ENCODE data around the gene HCN1.

DNA sequence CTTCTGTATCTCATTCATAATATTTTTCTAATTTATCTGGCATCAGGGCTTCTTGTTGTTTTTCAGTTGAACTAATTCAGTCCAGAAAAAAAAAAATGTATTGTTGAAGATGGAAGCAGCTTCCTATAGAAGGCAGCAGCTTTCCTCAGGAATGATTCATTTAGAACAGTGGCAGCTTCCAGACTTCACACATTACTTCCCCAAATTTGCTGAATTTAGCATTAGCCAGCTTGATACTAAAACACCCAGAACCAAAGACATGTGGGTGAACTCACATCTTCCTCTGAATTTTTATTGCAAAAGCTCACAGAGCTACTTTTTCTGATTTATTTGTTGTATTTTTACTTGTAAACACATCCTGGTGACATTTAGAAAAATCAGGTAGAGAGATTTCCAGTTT lies 53.8 kb downstream of the HCN1 start:
- TF ChIP-seq, protein P1, sequence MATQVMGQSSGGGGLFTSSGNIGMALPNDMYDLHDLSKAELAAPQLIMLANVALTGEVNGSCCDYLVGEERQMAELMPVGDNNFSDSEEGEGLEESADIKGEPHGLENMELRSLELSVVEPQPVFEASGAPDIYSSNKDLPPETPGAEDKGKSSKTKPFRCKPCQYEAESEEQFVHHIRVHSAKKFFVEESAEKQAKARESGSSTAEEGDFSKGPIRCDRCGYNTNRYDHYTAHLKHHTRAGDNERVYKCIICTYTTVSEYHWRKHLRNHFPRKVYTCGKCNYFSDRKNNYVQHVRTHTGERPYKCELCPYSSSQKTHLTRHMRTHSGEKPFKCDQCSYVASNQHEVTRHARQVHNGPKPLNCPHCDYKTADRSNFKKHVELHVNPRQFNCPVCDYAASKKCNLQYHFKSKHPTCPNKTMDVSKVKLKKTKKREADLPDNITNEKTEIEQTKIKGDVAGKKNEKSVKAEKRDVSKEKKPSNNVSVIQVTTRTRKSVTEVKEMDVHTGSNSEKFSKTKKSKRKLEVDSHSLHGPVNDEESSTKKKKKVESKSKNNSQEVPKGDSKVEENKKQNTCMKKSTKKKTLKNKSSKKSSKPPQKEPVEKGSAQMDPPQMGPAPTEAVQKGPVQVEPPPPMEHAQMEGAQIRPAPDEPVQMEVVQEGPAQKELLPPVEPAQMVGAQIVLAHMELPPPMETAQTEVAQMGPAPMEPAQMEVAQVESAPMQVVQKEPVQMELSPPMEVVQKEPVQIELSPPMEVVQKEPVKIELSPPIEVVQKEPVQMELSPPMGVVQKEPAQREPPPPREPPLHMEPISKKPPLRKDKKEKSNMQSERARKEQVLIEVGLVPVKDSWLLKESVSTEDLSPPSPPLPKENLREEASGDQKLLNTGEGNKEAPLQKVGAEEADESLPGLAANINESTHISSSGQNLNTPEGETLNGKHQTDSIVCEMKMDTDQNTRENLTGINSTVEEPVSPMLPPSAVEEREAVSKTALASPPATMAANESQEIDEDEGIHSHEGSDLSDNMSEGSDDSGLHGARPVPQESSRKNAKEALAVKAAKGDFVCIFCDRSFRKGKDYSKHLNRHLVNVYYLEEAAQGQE (IDR thresholded peaks at IDR 0.05; ENCODE audit: insufficient replicate concordance, low read depth) = no peak
- no peak for TF ChIP-seq CTCF (IDR thresholded peaks at IDR 0.05; ENCODE audit: insufficient read depth, low read length)

Data from HL-60 (cell line).